Gastroesophageal sphincter (tissue), 3 donors: ENCODE results near the gene CMC2.

ENCODE experiments used
- EP300 ChIP-seq: sonication (generic); formaldehyde crosslinking; IDR thresholded peaks from one replicate; pipeline ENCODE4 v1.6.1; 2017; ENCODE audit warnings: antibody characterized with exemption, mild to moderate bottlenecking
- POLR2A ChIP-seq, 2 donors: fragments of 450-650 bp; IDR thresholded peaks; one replicate each; pipeline ENCODE4 v1.6.1; 2017; ENCODE audit warnings: antibody characterized with exemption in 2 of 2, mild to moderate bottlenecking in 2 of 2, moderate library complexity in 1 of 2
- POLR2AphosphoS5 ChIP-seq: sonication (generic); formaldehyde crosslinking; IDR thresholded peaks from one replicate; pipeline ENCODE4 v1.6.1; 2017; ENCODE audit warnings: antibody characterized with exemption
- TF ChIP-seq, protein P1 (sequence below), 4 experiments: fragments of 200-600 bp in 2 of 4; fragments of 450-650 bp in 2 of 4; sonication (generic) in 1 of 4; IDR thresholded peaks; one replicate each; pipeline ENCODE4 v1.5.1; 2017 to 2019; ENCODE audit warnings: antibody characterized with exemption in 4 of 4, mild to moderate bottlenecking in 2 of 4, moderate library complexity in 2 of 4

DNA sequence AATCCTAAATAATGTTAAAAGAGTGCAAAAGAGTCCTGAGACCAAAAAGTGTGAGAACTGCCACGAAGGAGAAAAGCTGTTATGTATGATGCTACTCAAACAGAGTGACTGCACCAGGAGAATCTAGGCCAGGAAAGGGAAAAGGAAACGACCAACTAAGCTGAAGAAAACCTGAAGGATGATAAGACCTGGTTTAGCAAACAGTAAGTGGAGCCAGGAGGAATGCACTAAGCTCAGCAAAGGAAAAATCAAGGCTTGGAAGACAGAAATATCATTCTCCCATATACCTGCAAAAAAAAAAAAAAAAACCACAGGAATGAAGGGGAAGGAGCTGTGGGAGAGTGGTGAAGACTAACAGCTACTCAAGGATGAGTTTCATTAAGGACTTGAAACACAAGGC is 21.1 kb downstream of the CMC2 start:
- TF ChIP-seq, protein P1, sequence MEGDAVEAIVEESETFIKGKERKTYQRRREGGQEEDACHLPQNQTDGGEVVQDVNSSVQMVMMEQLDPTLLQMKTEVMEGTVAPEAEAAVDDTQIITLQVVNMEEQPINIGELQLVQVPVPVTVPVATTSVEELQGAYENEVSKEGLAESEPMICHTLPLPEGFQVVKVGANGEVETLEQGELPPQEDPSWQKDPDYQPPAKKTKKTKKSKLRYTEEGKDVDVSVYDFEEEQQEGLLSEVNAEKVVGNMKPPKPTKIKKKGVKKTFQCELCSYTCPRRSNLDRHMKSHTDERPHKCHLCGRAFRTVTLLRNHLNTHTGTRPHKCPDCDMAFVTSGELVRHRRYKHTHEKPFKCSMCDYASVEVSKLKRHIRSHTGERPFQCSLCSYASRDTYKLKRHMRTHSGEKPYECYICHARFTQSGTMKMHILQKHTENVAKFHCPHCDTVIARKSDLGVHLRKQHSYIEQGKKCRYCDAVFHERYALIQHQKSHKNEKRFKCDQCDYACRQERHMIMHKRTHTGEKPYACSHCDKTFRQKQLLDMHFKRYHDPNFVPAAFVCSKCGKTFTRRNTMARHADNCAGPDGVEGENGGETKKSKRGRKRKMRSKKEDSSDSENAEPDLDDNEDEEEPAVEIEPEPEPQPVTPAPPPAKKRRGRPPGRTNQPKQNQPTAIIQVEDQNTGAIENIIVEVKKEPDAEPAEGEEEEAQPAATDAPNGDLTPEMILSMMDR (IDR thresholded peaks at IDR 0.05): no peak
- no peak for TF ChIP-seq POLR2A (IDR thresholded peaks at IDR 0.05)
- no peak for TF ChIP-seq POLR2AphosphoS5
- TF ChIP-seq EP300: no peak
